ENCODE measurements around the gene PATL1.
"Not testable (repeated sequence)": the region's sequence is repeated elsewhere in the genome, so short reads cannot be mapped to it uniquely, and the experiment has no call there.

Gene PATL1

GRCh38 chr11:59674291-59674690 lies 5.5 kb upstream of the PATL1 start:
- DNase-seq, result no peak

DNA sequence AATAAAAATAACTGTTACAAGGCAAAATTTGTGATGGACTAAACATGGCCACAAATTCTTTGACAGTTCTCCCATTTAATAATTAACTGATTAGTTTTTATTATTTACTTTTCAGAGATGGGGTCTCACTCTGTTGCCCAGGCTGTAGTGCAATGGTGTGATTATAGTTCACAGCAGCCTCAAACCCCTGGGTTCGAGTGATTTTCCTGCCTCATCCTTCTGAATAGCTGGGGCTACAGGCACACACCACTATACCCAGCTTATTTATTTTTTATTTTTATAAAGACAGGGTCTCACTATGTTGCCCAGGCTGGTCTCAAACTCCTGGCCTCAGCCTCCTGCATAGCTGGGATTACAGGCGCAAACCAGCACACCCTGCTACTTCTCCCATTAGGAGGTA lies 4.5 kb upstream of the PATL1 start:
- DNase-seq, result no peak

GRCh38 chr11:59671471-59671870 lies 2.6 kb upstream of the PATL1 start:
- DNase-seq, result no peak

DNA sequence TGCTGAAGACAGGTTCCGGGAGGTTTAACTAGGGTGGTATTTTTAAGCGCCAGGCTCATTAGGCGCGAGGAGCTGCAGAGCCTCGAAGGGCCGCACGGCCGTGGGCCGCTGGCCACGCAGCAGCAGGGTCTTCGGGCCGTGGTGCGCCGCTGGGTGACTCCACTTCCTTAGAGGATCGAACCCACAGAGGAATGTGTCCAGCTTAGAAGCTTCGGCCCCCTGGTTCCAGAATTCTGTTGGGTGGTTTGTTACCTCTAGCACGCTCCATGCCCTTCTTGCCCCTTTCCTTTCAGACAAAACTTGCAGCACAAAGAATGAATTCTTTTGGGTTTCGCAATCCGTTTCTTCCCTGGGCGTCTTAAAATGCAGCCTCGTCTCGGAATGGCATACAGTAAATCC lies 773 bp upstream of the PATL1 start:
- peak in 1 of 2 donors; percentile 27 for DNase-seq

- DNase-seq, result peak; percentile 72 to 80
These were observed 468 bp downstream of the PATL1 start for GRCh38 chr11:59668188-59668949.

DNA sequence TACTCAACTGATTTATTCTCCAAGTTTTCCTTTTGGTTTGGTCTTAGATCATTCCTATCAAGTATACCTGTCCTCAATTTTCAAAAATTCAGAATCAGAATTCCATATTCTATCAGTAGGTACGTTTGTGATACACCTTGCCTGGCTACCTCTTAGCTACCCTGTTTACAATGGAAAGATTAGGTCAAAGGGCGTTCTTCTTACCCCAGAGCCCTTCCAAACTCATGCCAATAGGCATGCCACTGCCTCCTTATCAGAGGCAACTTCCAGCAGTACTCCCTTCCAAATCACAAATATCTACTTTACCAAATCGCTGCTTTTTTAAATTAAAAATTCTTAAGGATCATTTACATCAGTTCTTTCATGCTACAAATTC lies 1.0 kb downstream of the PATL1 start:
- DNase-seq, result no peak

GRCh38 chr11:59666969-59667368 lies 1.9 kb downstream of the PATL1 start:
- no peak for DNase-seq

DNA sequence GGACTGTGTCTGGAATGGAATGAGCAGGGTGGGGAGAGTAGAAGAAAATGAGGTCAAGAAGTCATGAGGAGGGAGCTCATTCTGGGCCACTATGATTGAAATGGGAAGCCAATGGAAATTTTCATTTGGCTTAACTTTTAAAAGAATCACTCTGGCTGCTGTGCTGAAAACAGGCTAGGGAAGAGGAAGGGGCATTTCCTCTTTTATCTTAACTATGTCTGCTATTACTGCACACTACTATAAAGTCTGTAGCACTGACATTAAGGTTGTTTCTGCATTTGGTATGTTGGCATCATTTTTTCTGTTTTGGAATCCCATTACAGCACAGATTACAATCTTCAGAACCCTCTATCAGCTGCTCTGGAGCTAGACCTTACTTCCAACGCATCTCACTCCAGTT lies 8.2 kb downstream of the PATL1 start:
- DNase-seq, result no peak

GRCh38 chr11:59659981-59660380 lies 8.9 kb downstream of the PATL1 start:
- DNase-seq, result no peak

DNA sequence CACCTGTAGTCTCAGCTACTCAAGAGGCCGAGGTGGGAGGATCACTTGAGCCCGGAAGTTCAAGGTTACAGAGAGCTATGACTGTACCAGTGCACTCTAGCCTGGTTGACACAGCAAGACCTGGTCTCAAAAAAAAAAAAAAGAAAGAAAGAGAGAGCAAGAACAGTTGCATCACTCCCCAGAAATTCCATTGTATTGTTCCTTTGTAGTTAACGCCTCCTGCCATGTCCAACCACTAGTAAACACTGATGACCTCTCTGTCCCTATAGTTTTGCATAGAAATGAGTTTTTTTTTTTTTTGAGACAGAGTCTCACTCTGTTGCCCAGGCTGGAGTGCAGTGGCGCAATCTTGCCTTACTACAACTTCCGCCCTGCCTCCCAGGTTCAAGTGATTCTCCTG lies 10.8 kb downstream of the PATL1 start:
- DNase-seq, result no peak

- DNase-seq, result no peak
These were observed 13.9 kb downstream of the PATL1 start for GRCh38 chr11:59654893-59655292.

GRCh38 chr11:59647245-59647980 lies 21.4 kb downstream of the PATL1 start:
- no peak for DNase-seq

DNA sequence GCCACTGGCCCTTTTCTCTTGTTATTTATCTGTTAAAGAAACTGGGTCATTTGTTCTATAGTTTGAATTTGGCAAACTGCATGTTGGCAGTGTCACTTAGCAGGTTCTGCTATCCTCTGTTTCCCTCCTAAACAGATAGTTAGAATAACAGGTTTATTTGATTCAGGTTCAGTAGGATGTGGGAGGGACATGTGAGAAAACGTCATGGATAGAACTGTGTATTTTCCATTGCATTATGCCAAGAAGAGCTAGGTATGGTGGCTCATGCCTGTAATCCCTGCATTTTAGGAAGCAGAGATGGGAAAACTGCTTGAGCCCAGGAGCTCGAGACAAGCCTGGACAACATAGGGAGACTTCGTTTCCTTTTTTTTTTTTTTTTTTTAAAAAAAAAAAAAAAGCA lies 24.3 kb downstream of the PATL1 start:
- no peak for DNase-seq

DNA sequence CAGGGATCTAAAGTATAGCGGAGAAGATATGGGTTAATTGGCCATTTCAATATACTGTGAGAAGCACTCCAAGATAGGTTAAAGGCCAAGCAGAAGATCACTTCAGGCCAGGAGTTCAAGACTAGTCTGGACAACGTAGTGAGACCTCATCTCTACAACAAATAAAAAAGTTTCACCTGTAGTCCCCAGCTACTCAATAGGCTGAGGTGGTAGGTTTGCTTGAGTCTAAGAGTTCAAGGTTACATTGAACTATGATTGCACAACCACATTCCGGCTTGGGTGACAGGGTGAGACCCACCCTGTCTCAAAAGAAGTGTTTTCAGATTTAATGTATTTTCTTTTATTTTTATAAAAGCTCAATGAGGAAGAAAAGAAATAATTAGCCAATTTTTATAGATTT lies 25.4 kb downstream of the PATL1 start:
- no peak for DNase-seq

- DNase-seq, result no peak
These were observed 27.7 kb downstream of the PATL1 start for GRCh38 chr11:59641156-59641555.

GRCh38 chr11:59630493-59630892 lies 38.3 kb downstream of the PATL1 start:
- DNase-seq, result no peak

DNA sequence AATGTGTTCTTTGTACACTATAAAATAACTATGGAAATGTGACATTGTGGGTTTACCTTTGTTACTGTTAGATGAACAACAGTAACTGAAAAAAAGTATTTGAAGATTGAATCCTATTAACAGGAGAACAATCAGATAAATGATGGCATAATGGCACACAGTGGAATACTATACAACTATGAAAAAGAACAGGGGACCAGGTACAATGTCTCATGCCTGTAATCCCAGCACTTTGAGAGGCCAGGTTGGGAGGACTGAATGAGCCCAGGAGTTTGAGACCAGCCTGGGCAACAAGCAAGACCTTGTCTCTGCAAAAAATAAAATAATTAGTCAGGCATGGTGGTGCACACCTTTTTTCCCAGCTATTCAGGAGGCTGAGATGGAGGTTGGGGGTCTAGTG lies 38.8 kb downstream of the PATL1 start:
- DNase-seq, result no peak

DNA sequence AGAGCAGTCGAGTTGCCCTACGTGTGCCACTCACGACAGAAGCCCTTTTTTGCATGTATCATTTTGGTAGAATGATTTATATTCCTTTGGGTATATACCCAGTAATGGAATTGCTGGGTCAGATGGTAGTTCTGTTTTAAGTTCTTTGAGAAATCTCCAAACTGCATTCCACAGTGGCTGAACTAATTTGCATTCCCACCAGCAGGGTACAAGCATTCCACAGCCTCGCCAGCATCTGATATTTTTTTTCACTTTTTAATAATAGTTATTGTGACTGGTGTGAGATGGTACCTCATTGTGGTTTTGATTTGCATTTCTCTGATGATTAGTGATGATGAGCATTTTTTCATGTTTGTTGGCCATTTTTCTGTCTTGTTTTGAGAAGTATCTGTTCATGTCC lies 41.9 kb downstream of the PATL1 start:
- DNase-seq, result not testable (repeated sequence)

GRCh38 chr11:59625703-59626102 lies 43.1 kb downstream of the PATL1 start:
- DNase-seq, result no peak

GRCh38 chr11:59617876-59618275 lies 51.0 kb downstream of the PATL1 start:
- DNase-seq, result no peak

DNA sequence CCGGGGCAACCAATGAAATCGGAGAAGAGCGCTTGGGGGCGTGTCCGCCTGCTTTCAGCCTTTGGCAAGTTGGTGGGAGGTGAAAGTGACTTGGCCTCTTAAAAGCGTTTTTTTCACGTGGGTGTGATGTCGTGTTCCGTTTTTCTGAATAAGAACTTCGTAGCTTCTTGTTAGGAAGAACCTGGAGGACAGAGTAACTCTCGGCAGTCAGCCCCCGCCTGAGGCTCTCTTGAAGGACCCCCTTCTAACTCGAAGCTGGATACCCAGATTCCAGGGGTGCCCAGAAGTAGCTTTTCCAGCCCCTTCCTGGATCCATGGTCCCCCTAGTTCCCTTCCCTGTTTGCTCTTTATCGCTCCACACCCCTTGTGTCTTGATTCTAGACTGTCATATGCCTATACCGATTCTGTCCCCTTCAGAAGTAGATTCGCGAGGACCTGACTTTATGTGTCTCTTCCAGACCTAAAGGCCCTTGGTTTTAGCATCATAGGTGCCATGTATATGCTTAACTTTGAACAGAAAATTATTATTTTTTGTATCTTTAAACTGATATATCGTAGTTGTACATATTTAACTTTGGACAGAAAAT lies 52.3 kb downstream of the PATL1 start:
- no peak for DNase-seq

- DNase-seq, result peak; percentile 95 to 97
These were observed 53.0 kb downstream of the PATL1 start, which contains the start of gene OSBP for GRCh38 chr11:59615637-59616395. Gene OSBP (minus strand): TSS chr11:59615774. CDS start chr11:59615664, 110 bp downstream.

GRCh38 chr11:59615120-59615636 lies 53.7 kb downstream of the PATL1 start:
- peak; percentile 60 to 63 for DNase-seq
